Astrocyte (in vitro differentiated cells and primary cell): ENCODE results near the gene ABCA4. TPM values are rescaled to one million over a fixed set of nuclear protein-coding genes. Genes with fewer than 3 reads are reported as not detected.

Experiments used
- DNase-seq: peaks from one replicate; pipeline ENCODE4 v3.0.0-alpha.2; 2010; ENCODE audit warnings: low read depth
- FAIRE-seq: peaks from 2 replicates; lab custom pipeline; 2011; peaks lifted over from hg19 to GRCh38; lab: Jason Lieb, UNC
- H2AFZ ChIP-seq: 2 replicates; pipeline ENCODE4 v1.6.0; 2012; ENCODE audit warnings: low read depth, low read length, inconsistent platforms
- H3K27ac ChIP-seq: 2 replicates; pipeline ENCODE4 v1.5.1; 2011; ENCODE audit warnings: low read depth, low read length, inconsistent platforms
- H3K27me3 ChIP-seq: 2 replicates; pipeline ENCODE4 v1.6.0; 2011; ENCODE audit warnings: low read length, inconsistent platforms; ENCODE audit not compliant: insufficient read depth
- H3K36me3 ChIP-seq: 2 replicates; pipeline ENCODE4 v1.5.1; 2011; ENCODE audit warnings: low read length, inconsistent platforms; ENCODE audit not compliant: insufficient read depth
- H3K4me1 ChIP-seq: 2 replicates; pipeline ENCODE4 v1.5.1; 2011; ENCODE audit warnings: low read length, inconsistent platforms; ENCODE audit not compliant: insufficient read depth
- H3K4me2 ChIP-seq: 2 replicates; pipeline ENCODE4 v1.6.0; 2012; ENCODE audit warnings: low read length, inconsistent platforms
- H3K4me3 ChIP-seq: 2 replicates; pipeline ENCODE4 v1.5.1; 2011; ENCODE audit warnings: low read depth, mild to moderate bottlenecking, low read length, inconsistent platforms; ENCODE audit not compliant: insufficient read depth
- H3K79me2 ChIP-seq: 2 replicates; pipeline ENCODE4 v1.6.0; 2012; ENCODE audit warnings: mild to moderate bottlenecking, low read length, inconsistent platforms; ENCODE audit not compliant: insufficient read depth
- H3K9ac ChIP-seq: 2 replicates; pipeline ENCODE4 v1.6.0; 2012; ENCODE audit warnings: mild to moderate bottlenecking, low read length, inconsistent platforms
- H3K9me3 ChIP-seq: 2 replicates; pipeline ENCODE4 v1.5.1; 2012; ENCODE audit warnings: low read depth, mild to moderate bottlenecking, low read length, inconsistent platforms; ENCODE audit not compliant: insufficient read depth
- H4K20me1 ChIP-seq: 2 replicates; pipeline ENCODE4 v1.6.0; 2012; ENCODE audit warnings: low read length, inconsistent platforms; ENCODE audit not compliant: insufficient read depth
- H3K27ac Mint-ChIP-seq: one replicate; pipeline ENCODE4 v1.8.0; 2021; ENCODE audit warnings: mild to moderate bottlenecking, mixed read lengths; ENCODE audit not compliant: unreplicated experiment
- H3K27me3 Mint-ChIP-seq: one replicate; pipeline ENCODE4 v1.8.0; 2021; ENCODE audit warnings: low read depth, mixed read lengths; ENCODE audit not compliant: unreplicated experiment
- H3K36me3 Mint-ChIP-seq: one replicate; pipeline ENCODE4 v1.8.0; 2021; ENCODE audit warnings: low read depth, mixed read lengths; ENCODE audit not compliant: unreplicated experiment
- H3K4me1 Mint-ChIP-seq: one replicate; pipeline ENCODE4 v1.8.0; 2021; ENCODE audit warnings: low read depth, mixed read lengths; ENCODE audit not compliant: unreplicated experiment
- H3K4me3 Mint-ChIP-seq: one replicate; pipeline ENCODE4 v1.8.0; 2021; ENCODE audit warnings: mild to moderate bottlenecking, moderate library complexity, mixed read lengths; ENCODE audit not compliant: unreplicated experiment
- H3K9me3 Mint-ChIP-seq: one replicate; pipeline ENCODE4 v1.8.0; 2021; ENCODE audit warnings: mild to moderate bottlenecking, mixed read lengths; ENCODE audit not compliant: unreplicated experiment
- CTCF ChIP-seq: IDR thresholded peaks from 2 replicates; pipeline ENCODE4 v1.5.1; 2011; ENCODE audit warnings: low read depth, mild to moderate bottlenecking, inconsistent platforms, low read length, moderate library complexity; ENCODE audit not compliant: insufficient read depth
- EZH2 ChIP-seq: IDR thresholded peaks from 2 replicates; pipeline ENCODE4 v1.6.1; 2012; ENCODE audit warnings: mild to moderate bottlenecking, low read length, inconsistent platforms; ENCODE audit not compliant: insufficient read depth
- total RNA-seq: library from RNA; stranded (reverse); gene quantifications from 2 replicates; pipeline ENCODE4 v1.2.1, GENCODE V29; 2021

ABCA4 gene
- total RNA-seq, 1 donor from 2014 or later: 0.20 TPM

GRCh38 chr1:93964096-93964776 lies 156.7 kb downstream of the ABCA4 start:
- peaks cover 3% of the 10 kb centered on the region for H3K27me3 Mint-ChIP-seq
- Histone ChIP-seq H3K9ac (peak overlapping the region; percentile 4), H3K4me2 (peak overlapping the region; percentile 34), H3K79me2 (no peaks in the 10 kb centered on the region), H3K27ac (peak overlapping the region; percentile 34), H3K9me3 (no peaks in the 10 kb centered on the region), H3K36me3 (no peaks in the 10 kb centered on the region), H4K20me1 (no peaks in the 10 kb centered on the region), H2AFZ (no peak overlapping the region), H3K4me1 (peaks cover 18% of the 10 kb centered on the region), H3K27me3 (no peaks in the 10 kb centered on the region), H3K4me3 (no peak overlapping the region)
- DNase-seq (no peak), FAIRE-seq (no peak)
- no peaks in the 10 kb centered on the region for H3K9me3 Mint-ChIP-seq
- no peak overlapping the region for H3K4me3 Mint-ChIP-seq
- no peak overlapping the region for H3K27ac Mint-ChIP-seq
- TF ChIP-seq CTCF (no peak), EZH2 (no peak)
- peaks cover 34% of the 10 kb centered on the region for H3K4me1 Mint-ChIP-seq
- no peaks in the 10 kb centered on the region for H3K36me3 Mint-ChIP-seq

- Histone ChIP-seq H3K4me3 (no peak overlapping the region), H3K79me2 (no peaks in the 10 kb centered on the region), H2AFZ (no peak overlapping the region), H3K36me3 (no peaks in the 10 kb centered on the region), H3K4me2 (no peak overlapping the region), H3K27ac (no peak overlapping the region), H3K27me3 (no peaks in the 10 kb centered on the region), H3K4me1 (peaks cover 18% of the 10 kb centered on the region), H3K9me3 (no peaks in the 10 kb centered on the region), H4K20me1 (no peaks in the 10 kb centered on the region), H3K9ac (no peak overlapping the region)
- FAIRE-seq (no peak), DNase-seq (peak; percentile 49)
- H3K4me3 Mint-ChIP-seq: no peak overlapping the region
- H3K27me3 Mint-ChIP-seq: peaks cover 3% of the 10 kb centered on the region
- H3K36me3 Mint-ChIP-seq: no peaks in the 10 kb centered on the region
- no peaks in the 10 kb centered on the region for H3K9me3 Mint-ChIP-seq
- TF ChIP-seq EZH2 (no peak), CTCF (no peak)
- H3K27ac Mint-ChIP-seq: no peak overlapping the region
- H3K4me1 Mint-ChIP-seq: peaks cover 31% of the 10 kb centered on the region
Measured at GRCh38 chr1:93963585-93963984, 157.4 kb downstream of the ABCA4 start.

- H3K9ac ChIP-seq: no peak overlapping the region
- peaks cover 26% of the 10 kb centered on the region for H3K4me1 Mint-ChIP-seq
- H3K9me3 ChIP-seq: peaks cover under 1% of the 10 kb centered on the region
- no peaks in the 10 kb centered on the region for H3K79me2 ChIP-seq
- no peak overlapping the region for H3K27ac ChIP-seq
- FAIRE-seq: no peak
- H3K4me3 ChIP-seq: no peak overlapping the region
- peaks cover 1% of the 10 kb centered on the region for H3K36me3 Mint-ChIP-seq
- peaks cover 3% of the 10 kb centered on the region for H3K27me3 Mint-ChIP-seq
- no peak for DNase-seq
- H3K4me2 ChIP-seq: no peak overlapping the region
- H3K27ac Mint-ChIP-seq: no peak overlapping the region
- H3K4me1 ChIP-seq: peaks cover 18% of the 10 kb centered on the region
- no peaks in the 10 kb centered on the region for H3K36me3 ChIP-seq
- H3K27me3 ChIP-seq: no peaks in the 10 kb centered on the region
- H4K20me1 ChIP-seq: no peaks in the 10 kb centered on the region
- H3K4me3 Mint-ChIP-seq: no peak overlapping the region
- no peak for TF ChIP-seq CTCF
- no peak for TF ChIP-seq EZH2
- no peak overlapping the region for H2AFZ ChIP-seq
- H3K9me3 Mint-ChIP-seq: peaks cover 7% of the 10 kb centered on the region
Measured at GRCh38 chr1:93961906-93962305, 159.0 kb downstream of the ABCA4 start.
